GM19463 (cell line): ENCODE measurements around the gene BTRC.
A peak's percentile ranks its signal among the peaks of the same experiment; 100 is the strongest.
"Not testable (repeated sequence)": the region's sequence is repeated elsewhere in the genome, so short reads cannot be mapped to it uniquely, and the experiment has no call there.

Experiments used
- ATAC-seq: cut with Tn5 transposase; IDR thresholded peaks from one replicate; pipeline ENCODE4 v1.9.1; 2021; ENCODE audit warnings: mild to moderate bottlenecking, moderate library complexity; ENCODE audit not compliant: unreplicated experiment

Gene BTRC

GRCh38 chr10:101353692-101354327 is at the start of gene BTRC:
BTRC (plus strand) TSS chr10:101354165; CDS start chr10:101354181, 16 bp downstream.
- peak; percentile 94 for ATAC-seq

GRCh38 chr10:101304316-101304715 is 49.6 kb upstream of the BTRC start:
- ATAC-seq, result no peak

GRCh38 chr10:101305320-101306241 is 48.4 kb upstream of the BTRC start:
- no peak for ATAC-seq

DNA sequence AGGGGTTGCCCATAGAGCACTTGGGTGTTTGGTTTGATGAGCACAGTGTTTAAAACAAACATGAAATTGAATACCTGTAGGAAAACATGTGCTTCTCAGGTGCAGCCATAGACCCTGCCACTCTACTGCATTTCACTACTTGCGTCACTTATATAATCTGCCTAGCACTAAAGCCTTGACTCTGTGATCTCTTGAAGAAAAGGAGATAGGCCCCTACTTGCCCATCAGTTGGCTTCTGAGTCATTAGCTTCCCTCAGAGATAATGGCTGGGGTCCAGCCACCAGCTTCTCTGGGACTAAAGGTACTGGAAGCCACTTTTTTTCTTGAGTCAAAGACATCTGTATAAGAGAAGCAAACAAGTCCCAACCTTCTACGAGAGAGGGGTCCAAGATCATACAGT is 45.9 kb upstream of the BTRC start:
- ATAC-seq, result no peak

GRCh38 chr10:101310529-101311184 is 43.3 kb upstream of the BTRC start:
- no peak for ATAC-seq

DNA sequence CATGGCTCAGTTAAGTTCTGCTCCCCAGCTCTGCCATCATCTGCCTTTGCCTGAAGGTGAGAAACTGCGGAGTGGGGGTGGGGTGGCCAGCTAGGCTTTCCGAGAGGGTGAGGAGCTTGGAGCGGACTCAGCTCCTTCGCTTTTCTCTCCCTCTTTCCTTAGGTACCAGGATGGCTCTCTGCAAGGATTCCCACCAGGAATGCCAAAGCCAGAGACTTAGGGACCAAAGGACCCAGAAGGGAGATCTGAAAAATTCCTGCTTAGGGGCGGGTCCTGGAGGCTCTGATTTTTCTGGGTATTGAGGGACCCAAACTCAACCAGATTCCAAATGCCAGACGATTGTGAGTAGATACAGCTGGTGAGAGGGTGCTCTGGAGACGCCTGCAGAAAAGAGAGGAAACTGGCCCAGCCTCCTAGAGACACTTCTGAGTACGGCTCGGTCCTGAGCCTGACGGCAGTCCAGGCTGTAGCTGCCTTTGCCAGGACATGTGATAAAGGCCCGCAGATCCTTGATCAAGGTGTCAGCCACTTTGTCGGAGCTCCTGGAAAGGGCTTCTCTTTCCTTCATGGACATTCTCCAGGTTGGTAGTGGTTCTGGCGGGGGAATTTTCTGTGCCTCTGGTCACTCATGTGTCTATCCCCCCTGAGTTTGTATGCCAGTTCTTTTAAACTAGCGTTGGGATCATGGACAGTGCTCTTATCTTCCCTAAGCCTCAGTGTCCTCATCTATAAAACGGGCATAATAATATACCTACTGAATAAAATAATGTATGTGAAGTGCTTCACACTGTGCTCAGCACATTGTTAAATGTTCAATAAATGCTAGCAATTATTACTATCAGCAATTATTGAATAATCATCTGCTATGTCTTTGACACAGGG is 42.5 kb upstream of the BTRC start:
- ATAC-seq, result no peak

DNA sequence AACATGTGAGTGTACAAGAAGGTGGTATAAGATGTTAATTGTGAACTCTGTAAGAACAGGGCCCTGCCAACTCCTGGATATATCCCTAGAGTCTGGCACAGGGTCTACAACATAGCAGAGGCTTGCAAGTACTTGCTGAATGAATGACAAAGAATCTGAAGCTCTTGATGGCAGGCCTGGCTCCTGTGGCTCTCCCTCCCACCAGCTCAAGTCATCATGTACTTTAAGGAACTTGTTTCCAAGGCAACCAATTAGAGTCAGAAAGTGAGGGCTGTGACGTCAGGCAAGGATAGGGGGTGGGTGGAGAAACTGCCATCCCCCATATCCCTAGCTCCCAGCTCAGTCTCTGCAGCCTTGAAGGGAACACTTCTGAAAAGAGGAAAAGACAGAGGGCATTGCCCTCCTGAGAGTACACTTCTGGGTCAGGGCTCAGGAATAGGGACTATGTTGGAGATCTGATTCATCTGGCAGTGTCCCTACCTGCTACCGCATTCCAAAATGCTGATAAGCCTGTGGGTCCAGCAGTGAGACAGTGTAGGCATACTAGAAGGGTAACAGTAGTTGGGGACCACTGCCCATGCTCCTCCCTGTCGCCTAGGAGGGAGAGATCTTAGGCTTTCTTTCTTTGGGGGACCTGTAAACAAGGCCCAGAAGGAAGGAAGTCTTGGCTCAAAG is 34.6 kb upstream of the BTRC start:
- no peak for ATAC-seq

DNA sequence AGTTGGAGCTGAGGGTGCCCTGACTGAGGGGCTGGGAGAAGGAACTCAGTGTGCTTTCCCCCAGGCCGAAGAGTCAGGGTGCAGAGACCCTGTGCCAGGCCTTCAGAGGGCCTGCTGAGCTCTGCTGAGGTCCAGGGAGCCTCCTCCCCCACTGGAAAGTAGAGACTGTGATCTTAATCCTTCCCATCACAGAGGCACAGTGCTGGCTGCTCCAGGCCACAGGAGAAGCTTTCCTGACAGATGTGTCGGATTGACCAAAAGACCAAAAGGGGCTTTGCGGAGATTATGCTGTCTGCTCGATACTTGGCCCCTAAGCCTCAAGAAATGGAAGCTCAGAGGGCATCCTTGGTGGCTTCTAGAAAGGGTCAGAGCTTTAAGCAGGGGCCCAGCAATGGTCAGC is 32.9 kb upstream of the BTRC start:
- no peak for ATAC-seq

DNA sequence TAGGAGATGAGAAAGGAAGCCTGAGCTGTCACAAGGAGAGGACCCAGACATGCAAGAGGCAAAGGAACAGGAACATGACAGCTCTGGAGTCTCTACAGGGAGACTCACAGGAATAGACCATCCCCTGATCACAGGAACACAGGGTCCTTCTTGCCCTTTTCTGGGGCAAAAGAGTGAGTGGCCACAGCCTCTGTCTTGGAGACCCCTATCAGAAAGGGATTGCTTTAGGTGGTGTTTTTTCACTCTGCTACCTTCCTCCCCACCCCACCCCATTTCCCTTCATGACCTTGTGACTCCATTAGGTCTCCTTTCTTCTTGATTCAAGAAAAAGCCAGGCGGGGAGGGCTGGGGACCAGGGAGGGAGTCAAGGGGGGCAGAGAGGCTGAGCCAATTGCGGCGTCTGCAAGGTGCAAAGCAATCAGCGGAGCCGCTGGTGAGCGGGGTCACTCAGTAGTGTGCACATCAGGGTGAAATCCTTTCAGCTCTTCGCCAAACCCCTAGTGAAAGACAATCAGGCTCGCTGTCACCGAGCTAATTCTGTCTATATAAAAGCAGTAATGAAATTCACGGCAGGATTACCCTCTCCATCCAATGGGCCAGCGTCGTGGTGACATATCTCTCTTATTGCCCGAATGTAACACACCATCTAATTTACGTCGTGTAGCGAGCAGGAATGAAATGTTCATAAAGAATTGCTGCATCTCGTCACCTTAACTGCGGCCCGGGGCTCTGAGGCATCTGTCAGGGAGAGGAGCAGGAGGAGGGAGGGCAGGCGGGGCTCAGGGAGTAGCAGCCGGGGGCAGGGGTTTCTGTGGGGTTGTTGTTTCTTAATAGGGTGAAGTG is 31.5 kb upstream of the BTRC start:
- ATAC-seq, result no peak

- no peak for ATAC-seq
These were observed 30.5 kb upstream of the BTRC start for GRCh38 chr10:101323495-101323894.

- ATAC-seq, result not testable (repeated sequence)
These were observed 26.5 kb upstream of the BTRC start for GRCh38 chr10:101327454-101327853.

DNA sequence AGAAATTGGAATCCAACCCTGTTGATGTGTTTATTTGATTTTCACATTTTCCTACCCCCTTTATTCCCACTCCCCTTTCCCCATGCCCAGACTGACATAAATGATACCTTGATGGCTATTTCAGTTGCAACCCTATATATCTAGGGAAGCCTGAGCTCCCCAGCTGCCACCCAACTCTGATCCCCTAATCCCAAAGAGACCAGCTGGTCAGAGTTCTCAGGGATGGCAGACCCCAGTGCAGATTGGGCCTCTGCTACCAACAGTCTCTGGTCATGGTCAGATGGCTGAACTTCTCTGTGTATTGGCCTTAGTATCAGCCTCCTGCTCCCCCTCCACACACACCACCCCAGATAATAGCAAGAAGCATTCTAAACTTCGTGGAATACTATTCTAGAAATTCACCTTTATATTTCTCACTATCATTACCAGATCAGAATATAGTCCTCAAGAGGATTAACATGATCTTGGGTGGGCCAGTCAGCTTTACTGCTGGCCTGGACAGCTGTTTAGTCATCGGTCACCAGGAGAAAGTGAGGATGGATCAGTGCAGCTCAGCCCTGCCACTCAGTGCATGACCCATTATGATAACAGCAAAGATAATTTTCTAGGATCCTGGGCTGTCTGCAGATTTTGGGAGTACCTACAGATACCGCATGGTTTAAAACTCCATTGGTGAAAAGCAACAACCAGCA is 24.5 kb upstream of the BTRC start:
- ATAC-seq, result no peak

DNA sequence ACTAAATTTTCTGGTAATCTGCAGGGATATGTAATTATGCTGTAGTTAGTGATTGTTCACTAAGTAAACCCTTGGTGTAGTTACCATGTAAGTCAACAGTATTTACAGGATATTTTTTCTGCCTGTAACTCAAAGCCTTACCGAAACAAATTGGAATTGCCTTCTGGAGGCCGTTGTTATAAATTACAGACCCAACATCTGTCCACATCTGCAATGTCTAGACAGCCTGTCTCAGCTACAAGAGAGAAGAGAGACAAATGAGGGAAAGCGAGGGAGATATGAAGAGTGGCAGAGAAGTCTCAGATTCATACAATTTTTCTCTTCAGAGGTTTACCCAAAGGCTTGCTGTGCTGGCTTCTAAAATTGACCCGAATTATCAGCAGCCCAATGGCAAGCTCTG is 23.7 kb upstream of the BTRC start:
- ATAC-seq, result no peak

DNA sequence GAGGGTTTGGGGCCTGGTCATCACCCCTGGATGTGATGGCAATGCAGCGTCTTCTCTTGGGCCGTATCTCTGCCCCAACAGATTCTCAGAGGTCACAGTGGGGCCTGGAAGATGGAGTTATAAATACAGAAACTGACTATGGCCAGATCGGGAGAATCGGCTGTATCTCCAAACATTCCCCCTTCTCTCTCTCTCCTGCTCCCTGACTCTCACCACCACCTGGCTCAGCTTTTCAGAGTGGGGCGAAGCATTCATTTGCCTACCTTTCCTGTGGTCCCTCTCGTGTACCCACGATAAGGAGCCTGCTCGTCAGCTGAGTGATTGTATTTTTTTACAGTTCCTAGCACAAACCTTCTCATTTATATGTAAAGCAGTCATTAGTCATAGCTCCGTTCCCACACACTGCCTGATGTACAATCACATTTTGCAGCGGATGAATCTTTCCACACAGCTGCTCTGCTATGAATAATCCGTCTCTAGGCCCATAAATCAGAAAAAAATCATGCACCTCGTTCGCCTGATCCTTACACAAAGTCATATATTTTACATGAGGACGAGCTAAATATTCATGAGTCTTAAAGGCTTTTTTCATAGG is 23.2 kb upstream of the BTRC start:
- ATAC-seq, result no peak

DNA sequence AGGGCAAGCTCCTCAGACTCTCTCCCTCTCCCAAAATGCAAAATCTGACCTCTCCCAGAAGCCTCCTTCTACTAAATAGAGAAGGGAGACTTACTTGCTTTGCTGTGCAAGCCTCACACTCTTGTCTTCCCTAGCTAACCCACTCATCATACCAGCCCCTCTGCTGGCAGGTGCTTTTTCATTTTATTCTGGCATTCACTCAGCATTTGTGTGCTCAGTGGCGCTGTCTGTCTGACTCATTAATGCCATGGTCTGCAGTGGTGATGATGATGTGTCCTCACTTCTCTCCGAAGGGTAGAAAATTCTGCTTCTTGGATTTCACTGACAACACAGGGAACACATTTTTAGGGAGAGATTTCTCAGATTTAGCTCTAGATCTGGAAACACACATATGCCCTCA is 22.0 kb upstream of the BTRC start:
- ATAC-seq, result no peak

DNA sequence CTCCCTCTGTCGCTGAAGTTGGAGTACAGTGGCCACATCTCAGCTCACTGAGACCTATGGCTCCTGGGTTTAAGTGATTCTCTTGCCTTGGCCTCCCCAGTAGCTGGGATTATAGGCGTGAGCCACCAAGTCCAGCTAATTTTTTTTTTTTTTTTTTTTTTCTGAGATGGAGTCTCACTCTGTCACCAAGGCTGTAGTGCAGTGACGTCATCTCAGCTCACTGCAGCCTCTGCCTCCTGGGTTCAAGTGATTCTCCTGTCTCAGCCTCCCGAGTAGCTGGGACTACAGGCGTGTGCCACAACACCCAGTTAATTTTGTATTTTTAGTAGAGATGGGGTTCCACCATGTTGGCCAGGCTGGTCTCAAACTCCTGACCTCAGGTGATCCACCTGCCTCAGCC is 19.7 kb upstream of the BTRC start:
- not testable (repeated sequence) for ATAC-seq

DNA sequence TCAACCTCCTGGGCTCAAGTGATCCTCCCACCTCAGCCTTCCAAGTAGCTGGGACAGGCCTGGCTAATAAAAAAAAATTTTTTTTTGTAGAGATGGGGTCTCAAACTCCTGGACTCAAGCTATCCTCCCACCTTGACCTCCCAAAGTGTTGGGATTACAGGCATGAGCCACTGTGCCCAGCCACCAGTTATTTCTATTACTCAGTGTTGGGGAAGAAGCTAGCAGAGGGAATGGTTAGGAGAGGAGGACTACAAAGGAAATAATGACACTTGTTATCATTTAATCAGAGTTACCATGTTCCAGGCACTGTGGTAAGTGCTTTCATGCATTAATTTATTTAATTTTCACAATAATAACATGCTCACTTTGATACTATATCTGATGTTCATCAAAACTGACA is 17.6 kb upstream of the BTRC start:
- no peak for ATAC-seq

- ATAC-seq, result no peak
These were observed 16.1 kb upstream of the BTRC start for GRCh38 chr10:101337836-101338235.
